GM19328 (cell line): Measurements from ENCODE around the gene PIP4K2A.

Experiments
- ATAC-seq: cut with Tn5 transposase; IDR thresholded peaks from one replicate; pipeline ENCODE4 v1.9.1; 2021; ENCODE audit warnings: mild to moderate bottlenecking, moderate library complexity; ENCODE audit not compliant: unreplicated experiment

Gene PIP4K2A

GRCh38 chr10:22604344-22605126 is 109.8 kb downstream of the PIP4K2A start:
- no peak for ATAC-seq

- ATAC-seq = no peak
These were observed 110.8 kb downstream of the PIP4K2A start for GRCh38 chr10:22603581-22603980.

GRCh38 chr10:22601618-22602017 is 112.8 kb downstream of the PIP4K2A start:
- no peak for ATAC-seq

GRCh38 chr10:22599636-22600228 is 114.6 kb downstream of the PIP4K2A start:
- no peak for ATAC-seq

- no peak for ATAC-seq
These were observed 115.3 kb downstream of the PIP4K2A start for GRCh38 chr10:22599048-22599561.

- no peak for ATAC-seq
These were observed 115.9 kb downstream of the PIP4K2A start for GRCh38 chr10:22598478-22598877.

GRCh38 chr10:22597138-22597537 is 117.2 kb downstream of the PIP4K2A start:
- peak; percentile 74 for ATAC-seq

GRCh38 chr10:22593636-22594198 is 120.7 kb downstream of the PIP4K2A start:
- no peak for ATAC-seq

GRCh38 chr10:22593026-22593425 is 121.4 kb downstream of the PIP4K2A start:
- no peak for ATAC-seq

GRCh38 chr10:22589851-22590514 is 124.4 kb downstream of the PIP4K2A start:
- ATAC-seq = no peak

- ATAC-seq = no peak
These were observed 125.9 kb downstream of the PIP4K2A start for GRCh38 chr10:22588462-22588861.

GRCh38 chr10:22583683-22584082 is 130.7 kb downstream of the PIP4K2A start:
- ATAC-seq = no peak

- ATAC-seq = no peak
These were observed 132.9 kb downstream of the PIP4K2A start for GRCh38 chr10:22581461-22581860.

- ATAC-seq = no peak
These were observed 133.7 kb downstream of the PIP4K2A start for GRCh38 chr10:22580711-22581110.

GRCh38 chr10:22579826-22580225 is 134.6 kb downstream of the PIP4K2A start:
- no peak for ATAC-seq

- no peak for ATAC-seq
These were observed 140.4 kb downstream of the PIP4K2A start for GRCh38 chr10:22573820-22574569.

GRCh38 chr10:22570733-22571430 is 143.5 kb downstream of the PIP4K2A start:
- no peak for ATAC-seq

- ATAC-seq = no peak
These were observed 144.1 kb downstream of the PIP4K2A start for GRCh38 chr10:22570234-22570633.

- no peak for ATAC-seq
These were observed 145.4 kb downstream of the PIP4K2A start for GRCh38 chr10:22568928-22569327.

GRCh38 chr10:22564060-22564459 is 150.3 kb downstream of the PIP4K2A start:
- no peak for ATAC-seq
